ENCODE data around the gene NFATC2IP.
"Not testable (repeated sequence)": the region's sequence is repeated elsewhere in the genome, so short reads cannot be mapped to it uniquely, and the experiment has no call there.

The NFATC2IP gene

GRCh38 chr16:28967156-28967555, 16.4 kb downstream of the NFATC2IP start:
- DNase-seq = no peak

DNA sequence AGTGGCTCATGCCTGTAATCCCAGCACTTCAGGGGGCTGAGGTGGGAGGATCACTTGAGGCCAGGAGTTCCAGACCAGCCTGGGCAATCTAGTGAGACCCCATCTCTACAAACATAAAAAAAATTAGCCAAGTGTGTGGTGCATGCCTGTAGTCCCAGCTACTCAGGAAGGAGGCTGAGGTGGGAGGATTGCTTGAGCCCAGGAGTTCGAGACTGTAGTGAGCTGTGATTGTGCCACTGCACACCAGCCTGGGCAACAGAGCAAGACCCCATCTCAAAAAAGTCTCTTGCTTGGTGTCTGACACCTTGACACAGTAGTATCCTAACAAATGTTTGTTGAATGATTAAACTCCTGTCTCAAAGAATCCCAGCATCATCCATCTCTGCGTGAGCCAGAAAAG, 19.0 kb downstream of the NFATC2IP start:
- DNase-seq = not testable (repeated sequence)

DNA sequence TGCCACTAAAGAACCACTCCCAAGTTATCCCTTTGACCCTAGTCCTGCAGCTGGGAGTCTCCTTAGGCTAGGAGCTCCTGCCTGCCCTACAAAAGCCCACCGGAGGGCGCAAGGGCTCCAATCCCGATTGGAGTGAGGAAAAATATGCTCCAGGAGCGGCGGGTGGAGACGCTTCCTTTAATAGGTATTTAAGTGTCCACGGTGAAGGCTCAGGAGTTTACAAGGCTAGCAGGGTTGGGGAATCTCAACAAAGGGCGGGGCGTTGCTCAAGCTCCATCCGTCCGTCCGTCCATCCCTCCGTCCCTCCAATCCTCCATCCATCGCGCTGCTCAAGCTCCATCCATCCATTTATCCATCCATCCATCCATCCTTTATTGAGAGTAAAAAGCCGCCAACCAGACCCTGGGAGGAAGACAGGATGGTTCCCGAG, 23.3 kb downstream of the NFATC2IP start:
- peak in 42 of 51 donors; percentile 12 to 88 (median 45) for DNase-seq

DNA sequence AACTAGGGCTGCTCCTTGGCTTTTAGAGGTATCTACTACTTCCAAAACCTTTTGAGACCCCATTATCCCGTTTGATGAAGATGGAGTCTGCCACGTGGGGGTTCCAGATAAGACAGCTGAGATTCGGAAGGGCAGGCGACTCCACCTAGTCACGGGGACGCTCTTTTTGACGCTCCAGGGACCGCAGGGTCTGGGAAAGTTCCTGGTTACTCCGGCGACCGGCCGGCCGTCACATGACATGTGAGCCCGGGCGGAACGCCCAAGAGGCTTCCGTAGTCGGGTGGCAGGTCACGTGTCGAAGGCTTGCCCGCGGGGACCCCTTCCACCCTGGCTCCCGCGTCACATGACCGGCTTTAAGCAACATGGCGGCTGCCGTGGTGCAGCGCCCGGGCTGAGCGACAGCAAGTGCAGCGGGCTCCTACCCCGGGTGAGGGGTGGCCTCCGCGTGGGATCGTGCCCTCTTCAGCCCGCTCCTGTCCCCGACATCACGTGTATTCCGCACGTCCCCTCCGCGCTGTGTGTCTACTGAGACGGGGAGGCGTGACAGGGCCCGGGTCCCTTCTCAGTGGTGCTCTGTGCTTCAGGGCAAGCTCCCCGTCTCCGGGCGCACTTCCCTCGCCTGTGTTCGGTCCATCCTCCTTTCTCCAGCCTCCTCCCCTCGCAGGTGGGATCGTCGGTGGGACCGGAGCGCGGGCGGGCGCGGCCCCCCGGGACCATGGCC, 23.9 kb downstream of the NFATC2IP start, which contains the start of gene SPNS1:
TSS of gene SPNS1 (plus strand) at position 342 of the 721 bp plus-strand sequence. CDS start at position 716, 374 bp downstream.
- DNase-seq = peak; percentile 89 to 100 (median 96)

DNA sequence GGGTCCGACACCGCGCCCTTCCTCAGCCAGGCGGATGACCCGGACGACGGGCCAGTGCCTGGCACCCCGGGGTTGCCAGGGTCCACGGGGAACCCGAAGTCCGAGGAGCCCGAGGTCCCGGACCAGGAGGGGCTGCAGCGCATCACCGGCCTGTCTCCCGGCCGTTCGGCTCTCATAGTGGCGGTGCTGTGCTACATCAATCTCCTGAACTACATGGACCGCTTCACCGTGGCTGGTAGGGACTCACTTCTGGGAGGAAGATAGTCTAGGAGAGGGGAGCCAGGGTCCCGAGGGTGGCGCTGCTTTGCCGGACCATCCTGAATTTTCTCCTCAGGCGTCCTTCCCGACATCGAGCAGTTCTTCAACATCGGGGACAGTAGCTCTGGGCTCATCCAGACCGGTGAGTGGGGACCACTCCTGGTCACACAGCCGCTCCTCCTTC, 24.4 kb downstream of the NFATC2IP start:
- DNase-seq = peak in 9 of 51 donors; percentile 2 to 45 (median 19)

- DNase-seq = no peak
Observed at GRCh38 chr16:28977703-28978662, 27.2 kb downstream of the NFATC2IP start.

DNA sequence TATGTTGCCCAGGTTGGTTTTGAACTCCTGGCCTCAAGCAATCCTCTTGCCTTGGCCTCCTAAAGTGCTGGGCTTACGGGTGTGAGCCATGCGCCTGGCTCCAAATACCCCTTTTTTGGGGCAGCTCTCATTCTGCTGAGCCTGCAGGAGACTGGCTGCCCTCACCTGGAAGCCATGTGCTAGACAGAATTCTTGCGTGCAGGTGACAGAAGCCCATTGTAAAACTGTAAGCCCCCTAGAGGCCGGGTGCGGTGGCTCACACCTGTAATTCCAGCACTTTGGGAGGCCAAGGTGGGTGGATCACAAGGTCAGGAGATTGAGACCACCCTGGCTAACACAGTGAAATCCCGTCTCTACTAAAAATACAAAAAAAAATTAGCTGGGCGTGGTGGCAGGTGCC, 29.6 kb downstream of the NFATC2IP start:
- DNase-seq = not testable (repeated sequence)

- DNase-seq = no peak
Observed at GRCh38 chr16:28980929-28981328, 30.2 kb downstream of the NFATC2IP start.

- no peak for DNase-seq
Observed at GRCh38 chr16:28981517-28981916, 30.8 kb downstream of the NFATC2IP start.

- DNase-seq = no peak
Observed at GRCh38 chr16:28982418-28982817, 31.7 kb downstream of the NFATC2IP start.

- no peak for DNase-seq
Observed at GRCh38 chr16:28982949-28983348, 32.2 kb downstream of the NFATC2IP start.

DNA sequence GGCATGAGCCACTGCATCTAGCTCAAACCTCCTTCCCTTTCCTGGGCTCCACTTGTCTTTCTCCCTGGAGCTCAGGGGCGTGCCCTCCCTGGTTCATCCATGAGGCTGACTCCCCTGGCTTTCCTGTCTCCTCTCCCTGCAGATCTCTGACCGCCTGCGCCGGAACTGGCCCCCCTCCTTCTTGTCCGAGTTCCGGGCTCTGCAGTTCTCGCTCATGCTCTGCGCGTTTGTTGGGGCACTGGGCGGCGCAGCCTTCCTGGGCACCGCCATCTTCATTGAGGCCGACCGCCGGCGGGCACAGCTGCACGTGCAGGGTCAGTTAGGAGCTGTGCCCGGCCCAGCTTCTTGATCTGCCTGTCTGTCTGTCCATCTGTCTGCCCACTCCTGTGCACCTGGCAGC, 32.9 kb downstream of the NFATC2IP start:
- no peak for DNase-seq

GRCh38 chr16:28984091-28984490, 33.4 kb downstream of the NFATC2IP start:
- no peak for DNase-seq

DNA sequence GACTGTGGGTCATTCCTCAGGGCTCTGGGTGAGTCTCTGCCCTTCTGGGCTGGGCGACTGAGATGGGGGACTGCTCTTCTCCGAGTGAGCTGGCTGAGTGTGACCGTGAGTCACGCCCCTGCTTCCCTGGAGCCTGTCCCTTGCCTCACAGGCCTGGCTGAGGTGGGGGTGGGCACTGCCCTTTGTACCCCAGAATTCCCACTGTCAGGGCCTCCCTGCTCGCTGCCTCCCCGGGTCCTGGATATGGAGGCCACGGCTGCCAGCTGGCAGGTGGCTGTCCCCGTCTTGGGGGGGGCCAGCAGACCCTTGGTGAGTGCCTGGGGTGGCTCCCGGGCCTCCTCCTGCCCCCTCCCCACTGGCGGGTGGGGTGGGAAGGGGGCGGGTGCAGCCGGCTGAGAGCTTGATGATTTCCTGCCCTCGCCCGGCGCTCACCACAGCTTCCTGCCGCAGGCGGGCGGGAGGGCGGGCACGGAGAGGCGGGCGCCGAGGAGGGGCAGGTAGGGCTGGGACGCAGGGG, 33.9 kb downstream of the NFATC2IP start, which contains the start of gene LAT:
TSS of gene LAT (plus strand) at position 434 of the 517 bp plus-strand sequence. CDS start 366 bp downstream, outside the sequence.
- no peak for DNase-seq

- no peak for DNase-seq
Observed at GRCh38 chr16:28985211-28986041, 34.7 kb downstream of the NFATC2IP start.

DNA sequence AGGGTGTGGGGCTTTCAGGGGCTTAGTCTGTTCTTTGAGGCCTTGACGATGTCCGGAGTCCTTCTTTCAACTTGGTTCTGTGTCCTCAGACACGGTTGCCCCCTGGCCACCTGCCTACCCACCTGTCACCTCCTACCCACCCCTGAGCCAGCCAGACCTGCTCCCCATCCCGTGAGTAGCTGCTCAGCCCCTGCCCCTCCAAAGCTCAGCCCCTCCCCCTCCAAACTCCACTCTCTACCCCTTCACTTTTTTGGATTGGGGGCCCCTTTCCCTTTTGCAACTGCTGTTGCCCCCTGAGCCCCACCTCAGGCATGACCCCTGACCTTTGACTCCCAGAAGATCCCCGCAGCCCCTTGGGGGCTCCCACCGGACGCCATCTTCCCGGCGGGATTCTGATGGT, 35.3 kb downstream of the NFATC2IP start:
- no peak for DNase-seq

- no peak for DNase-seq
Observed at GRCh38 chr16:28986492-28986891, 35.8 kb downstream of the NFATC2IP start.

DNA sequence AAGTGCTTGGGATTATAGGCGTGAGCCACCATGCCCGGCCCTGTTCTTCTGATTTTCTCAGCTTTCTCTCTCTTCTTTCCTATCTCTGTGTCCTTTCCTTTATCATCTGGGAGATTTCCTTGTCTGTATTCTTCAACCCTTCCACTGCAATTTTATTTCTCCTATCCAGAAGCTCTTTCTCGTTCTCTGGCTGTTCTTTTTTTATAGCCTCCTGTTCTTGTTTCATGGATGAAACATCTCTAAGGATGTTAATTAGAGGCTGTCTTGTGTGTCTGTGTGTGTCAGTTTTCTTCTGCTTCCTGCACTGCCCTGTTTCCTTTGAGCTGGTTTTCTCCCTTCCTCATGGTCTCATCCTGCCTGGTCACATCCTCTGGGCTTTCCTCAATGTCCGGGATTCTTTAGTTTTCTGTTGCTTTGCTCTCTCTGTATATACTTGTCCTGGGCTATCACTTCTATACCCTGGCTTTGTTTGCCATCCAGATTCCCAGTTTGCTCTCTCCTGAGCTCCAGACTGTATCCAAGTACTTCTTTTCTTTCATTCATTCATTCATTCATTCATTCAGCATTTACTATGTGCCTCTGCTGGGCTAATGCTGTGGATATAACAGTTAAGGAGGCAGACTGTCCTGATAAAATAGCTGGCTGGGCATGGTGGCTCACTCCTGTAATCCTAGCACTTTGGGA, 36.6 kb downstream of the NFATC2IP start:
- DNase-seq = no peak

DNA sequence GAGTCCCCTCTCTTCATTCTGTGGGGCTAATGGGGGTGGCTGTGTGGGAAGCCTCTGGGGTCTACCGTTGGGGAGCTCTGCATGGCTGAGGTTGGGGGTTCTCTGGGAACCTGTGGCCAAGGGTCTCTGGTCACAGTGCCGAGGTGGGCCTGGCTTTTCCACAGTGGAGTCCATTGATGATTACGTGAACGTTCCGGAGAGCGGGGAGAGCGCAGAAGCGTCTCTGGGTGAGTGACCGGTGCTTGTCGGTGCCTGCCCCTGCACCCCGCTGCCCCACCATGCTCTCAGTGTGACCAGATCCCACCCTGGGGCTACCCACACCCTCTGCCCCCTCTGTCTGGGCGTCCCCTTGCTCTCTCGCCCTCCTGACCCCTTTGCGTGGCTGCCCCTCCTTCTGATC, 38.6 kb downstream of the NFATC2IP start:
- no peak for DNase-seq

- DNase-seq = no peak
Observed at GRCh38 chr16:28990375-28991040, 39.8 kb downstream of the NFATC2IP start.

Data from hypothalamus (tissue), 51 donors.